Hematopoietic multipotent progenitor cell treated with erythropoietin and hydrocortisone succinate and interleukin-3 and kit ligand, for 6 days (in vitro differentiated cells): ENCODE results near the gene C1QTNF4.
"Not testable (repeated sequence)": the region's sequence is repeated elsewhere in the genome, so short reads cannot be mapped to it uniquely, and the experiment has no call there.

Source experiments
- DNase-seq: peaks from one replicate; pipeline ENCODE4 v3.0.0-alpha.2; 2015

C1QTNF4 gene

GRCh38 chr11:47565340-47566148 lies 28.7 kb downstream of the C1QTNF4 start, which contains the start of gene PTPMT1:
Gene PTPMT1 (plus strand): TSS chr11:47565599. CDS start chr11:47565623, 24 bp downstream.
- peak; percentile 90 for DNase-seq

- DNase-seq = no peak
Observed at GRCh38 chr11:47564933-47565339, 29.3 kb downstream of the C1QTNF4 start.

- not testable (repeated sequence) for DNase-seq
Observed at GRCh38 chr11:47564366-47564765, 29.8 kb downstream of the C1QTNF4 start.

GRCh38 chr11:47562393-47562792 lies 31.8 kb downstream of the C1QTNF4 start:
- DNase-seq = not testable (repeated sequence)

GRCh38 chr11:47560426-47560825 lies 33.8 kb downstream of the C1QTNF4 start:
- no peak for DNase-seq

GRCh38 chr11:47558695-47559094 lies 35.5 kb downstream of the C1QTNF4 start:
- DNase-seq = no peak

GRCh38 chr11:47557004-47557403 lies 37.2 kb downstream of the C1QTNF4 start:
- not testable (repeated sequence) for DNase-seq

GRCh38 chr11:47553406-47553743 lies 40.8 kb downstream of the C1QTNF4 start:
- peak; percentile 73 for DNase-seq

GRCh38 chr11:47552566-47553405 lies 41.4 kb downstream of the C1QTNF4 start, which contains the start of gene CELF1:
Gene CELF1 (minus strand): TSS chr11:47553132. CDS start chr11:47499523, 53,609 bp downstream.
- peak; percentile 96 for DNase-seq

GRCh38 chr11:47552056-47552565 lies 42.1 kb downstream of the C1QTNF4 start:
- peak; percentile 45 for DNase-seq

GRCh38 chr11:47551086-47551485 lies 43.1 kb downstream of the C1QTNF4 start:
- peak; percentile 76 for DNase-seq

GRCh38 chr11:47550288-47551047 lies 43.7 kb downstream of the C1QTNF4 start:
- DNase-seq = no peak

GRCh38 chr11:47546274-47546673 lies 47.9 kb downstream of the C1QTNF4 start:
- DNase-seq = not testable (repeated sequence)

GRCh38 chr11:47545298-47545697 lies 48.9 kb downstream of the C1QTNF4 start:
- DNase-seq = no peak

- no peak for DNase-seq
Observed at GRCh38 chr11:47541070-47541469, 53.1 kb downstream of the C1QTNF4 start.

GRCh38 chr11:47539681-47540039 lies 54.6 kb downstream of the C1QTNF4 start:
- no peak for DNase-seq
